ENCODE measurements around the gene NEURL1B. TPM values are rescaled to one million over a fixed set of nuclear protein-coding genes. Genes with fewer than 3 reads are reported as not detected.
"Not testable (repeated sequence)": the region's sequence is repeated elsewhere in the genome, so short reads cannot be mapped to it uniquely, and the experiment has no call there.

The NEURL1B gene
- total and polyA plus RNA-seq, 2 experiments from 2014 or later: 0.65 to 5.8 TPM

DNA sequence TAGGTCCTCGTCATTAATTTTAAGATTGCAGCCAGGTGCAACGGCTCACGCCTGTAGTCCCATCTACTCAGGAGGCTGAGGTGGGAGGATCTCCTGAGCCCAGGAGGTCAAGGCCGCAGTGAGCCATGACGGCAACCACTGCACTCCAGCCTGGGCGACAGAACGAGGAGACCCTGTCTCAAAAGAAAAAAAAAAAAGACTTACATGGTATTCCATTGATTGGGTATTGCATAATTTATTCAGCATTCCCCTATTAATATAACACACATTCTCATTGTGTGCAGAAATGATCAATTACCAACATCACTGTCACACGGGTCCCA, 67.1 kb downstream of the NEURL1B start:
- 80% methylated on average over 8 of the region's 8 CpGs for WGBS (ENCODE audit: low lambda C conversion rate, missing lambda C conversion rate)
- no peaks in the 10 kb centered on the region for H4K20me1 ChIP-seq (ENCODE audit: insufficient read depth, poor library complexity, severe bottlenecking)
- no peak overlapping the region for H3K27ac ChIP-seq
- TF ChIP-seq EZH2phosphoT487 (IDR thresholded peaks at IDR 0.05; ENCODE audit: low read depth, severe bottlenecking, unreplicated experiment) (no peak), EZH2 (IDR thresholded peaks at IDR 0.05; ENCODE audit: borderline replicate concordance) (no peak), CTCF (IDR thresholded peaks at IDR 0.05; ENCODE audit: poor library complexity) (no peak)
- H3K9me2 ChIP-seq (replicated peaks; ENCODE audit: insufficient read depth): no peaks in the 10 kb centered on the region
- no peaks in the 10 kb centered on the region for H3K9me3 ChIP-seq (ENCODE audit: low read depth)
- H3K79me2 ChIP-seq: no peaks in the 10 kb centered on the region
- no peak overlapping the region for H3K4me2 ChIP-seq
- DNase-seq (ENCODE audit: low spot score): no peak
- H3K4me3 ChIP-seq: no peak overlapping the region
- H3K27me3 ChIP-seq: no peaks in the 10 kb centered on the region
- no peaks in the 10 kb centered on the region for H3K4me1 ChIP-seq (ENCODE audit: insufficient read depth)
- no peak overlapping the region for H2AFZ ChIP-seq
- H3K36me3 ChIP-seq (replicated peaks; ENCODE audit: insufficient read depth, low read depth): no peaks in the 10 kb centered on the region

DNA sequence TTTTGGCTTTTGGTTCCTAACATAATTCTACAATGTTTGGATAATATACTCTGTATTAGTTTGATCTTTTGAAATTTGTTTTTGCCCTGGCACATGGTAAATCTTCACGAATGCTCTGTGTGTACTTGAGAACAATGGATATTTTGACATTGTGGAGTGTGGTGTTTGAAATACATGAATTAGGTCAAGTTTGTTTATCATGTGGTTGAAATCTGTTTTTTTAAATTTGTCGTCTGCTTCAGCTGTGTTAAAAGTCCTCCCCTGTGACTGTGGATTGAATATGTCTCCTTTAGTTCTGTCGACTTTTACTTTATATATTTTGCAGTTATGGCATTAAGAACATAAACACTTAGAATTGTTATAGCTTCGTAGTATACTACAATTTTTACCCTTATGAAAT, 69.6 kb downstream of the NEURL1B start:
- H2AFZ ChIP-seq: no peak overlapping the region
- H3K36me3 ChIP-seq (replicated peaks; ENCODE audit: insufficient read depth, low read depth): no peaks in the 10 kb centered on the region
- H3K27me3 ChIP-seq: no peaks in the 10 kb centered on the region
- H3K9me3 ChIP-seq (ENCODE audit: low read depth): no peaks in the 10 kb centered on the region
- H4K20me1 ChIP-seq (ENCODE audit: insufficient read depth, poor library complexity, severe bottlenecking): no peaks in the 10 kb centered on the region
- no peaks in the 10 kb centered on the region for H3K79me2 ChIP-seq
- DNase-seq (ENCODE audit: low spot score): no peak
- H3K9me2 ChIP-seq (replicated peaks; ENCODE audit: insufficient read depth): no peaks in the 10 kb centered on the region
- H3K4me3 ChIP-seq: no peak overlapping the region
- TF ChIP-seq EZH2 (IDR thresholded peaks at IDR 0.05; ENCODE audit: borderline replicate concordance) (no peak), EZH2phosphoT487 (IDR thresholded peaks at IDR 0.05; ENCODE audit: low read depth, severe bottlenecking, unreplicated experiment) (no peak), CTCF (IDR thresholded peaks at IDR 0.05; ENCODE audit: poor library complexity) (no peak)
- no peak overlapping the region for H3K4me2 ChIP-seq
- H3K4me1 ChIP-seq (ENCODE audit: insufficient read depth): no peaks in the 10 kb centered on the region
- 64% methylated on average over 4 of the region's 4 CpGs for WGBS (ENCODE audit: low lambda C conversion rate, missing lambda C conversion rate)
- no peak overlapping the region for H3K27ac ChIP-seq

GRCh38 chr5:172711321-172711861, 70.3 kb downstream of the NEURL1B start:
- DNase-seq (ENCODE audit: low spot score); H3K27me3 ChIP-seq; H3K9me2 ChIP-seq (replicated peaks; ENCODE audit: insufficient read depth); H3K4me2 ChIP-seq; H2AFZ ChIP-seq; H3K79me2 ChIP-seq; H4K20me1 ChIP-seq (ENCODE audit: insufficient read depth, poor library complexity, severe bottlenecking); H3K36me3 ChIP-seq (replicated peaks; ENCODE audit: insufficient read depth, low read depth); H3K9me3 ChIP-seq (ENCODE audit: low read depth); H3K4me1 ChIP-seq (ENCODE audit: insufficient read depth); H3K27ac ChIP-seq; H3K4me3 ChIP-seq: not testable (repeated sequence)
- 85% methylated on average over 12 of the region's 12 CpGs for WGBS (ENCODE audit: low lambda C conversion rate, missing lambda C conversion rate)

DNA sequence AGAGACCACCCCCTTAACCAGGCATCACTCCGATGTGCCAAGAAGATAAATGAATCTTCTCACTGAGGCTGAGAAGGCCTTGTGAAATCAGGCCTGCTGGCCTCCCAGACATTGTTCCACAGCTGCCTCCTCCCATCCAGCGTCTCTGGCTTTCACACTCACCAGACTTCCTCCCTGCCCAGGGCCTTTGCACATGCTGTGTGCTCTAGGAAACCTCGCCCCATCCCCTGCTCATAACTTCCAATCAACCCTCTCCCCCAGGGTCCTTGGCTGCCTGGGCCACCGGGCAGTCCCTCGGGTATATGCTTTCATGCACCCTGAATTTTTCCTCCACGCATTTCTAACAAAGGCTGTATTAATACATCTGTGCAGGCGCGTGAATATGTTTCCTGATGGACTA, 71.5 kb downstream of the NEURL1B start:
- H3K9me3 ChIP-seq (ENCODE audit: low read depth): no peaks in the 10 kb centered on the region
- TF ChIP-seq EZH2phosphoT487 (IDR thresholded peaks at IDR 0.05; ENCODE audit: low read depth, severe bottlenecking, unreplicated experiment): no peak
- no peak for TF ChIP-seq CTCF (IDR thresholded peaks at IDR 0.05; ENCODE audit: poor library complexity)
- TF ChIP-seq EZH2 (IDR thresholded peaks at IDR 0.05; ENCODE audit: borderline replicate concordance): no peak
- no peak overlapping the region for H3K4me3 ChIP-seq
- 67% methylated on average over 8 of the region's 8 CpGs for WGBS (ENCODE audit: low lambda C conversion rate, missing lambda C conversion rate)
- no peak overlapping the region for H3K4me2 ChIP-seq
- no peak for DNase-seq (ENCODE audit: low spot score)
- no peaks in the 10 kb centered on the region for H3K4me1 ChIP-seq (ENCODE audit: insufficient read depth)
- no peak overlapping the region for H2AFZ ChIP-seq
- no peaks in the 10 kb centered on the region for H3K9me2 ChIP-seq (replicated peaks; ENCODE audit: insufficient read depth)
- no peaks in the 10 kb centered on the region for H3K27me3 ChIP-seq
- H3K36me3 ChIP-seq (replicated peaks; ENCODE audit: insufficient read depth, low read depth): no peaks in the 10 kb centered on the region
- no peaks in the 10 kb centered on the region for H4K20me1 ChIP-seq (ENCODE audit: insufficient read depth, poor library complexity, severe bottlenecking)
- H3K27ac ChIP-seq: no peak overlapping the region
- no peaks in the 10 kb centered on the region for H3K79me2 ChIP-seq

Data from hepatocyte (in vitro differentiated cells).